HepG2 (cell line): ENCODE measurements around the gene SNF8. TPM values are rescaled to one million over a fixed set of nuclear protein-coding genes. Genes with fewer than 3 reads are reported as not detected.

Experiments
- AGO1 ChIP-seq: fragments of 200-400 bp; formaldehyde crosslinking; IDR thresholded peaks from 2 replicates; pipeline ENCODE4 v1.6.1; 2017; ENCODE audit warnings: mild to moderate bottlenecking, low read depth, low read length, moderate library complexity; ENCODE audit not compliant: poor library complexity, severe bottlenecking
- CBX1 ChIP-seq: IDR thresholded peaks from one replicate; pipeline ENCODE4 v1.6.1; 2016; ENCODE audit warnings: antibody characterized with exemption, low read depth
- DR1 ChIP-seq: sonication (generic); formaldehyde crosslinking; IDR thresholded peaks from 2 replicates; pipeline ENCODE4 v1.8.0; 2021; ENCODE audit warnings: mild to moderate bottlenecking, missing genetic modification reagents, inconsistent platforms
- GABPB1 ChIP-seq: IDR thresholded peaks from 2 replicates; pipeline ENCODE4 v1.6.1; 2016; ENCODE audit warnings: mild to moderate bottlenecking, missing genetic modification reagents, moderate library complexity, missing compliant biosample characterization
- GATAD1 ChIP-seq: IDR thresholded peaks from 2 replicates; pipeline ENCODE4 v1.6.1; 2016; ENCODE audit warnings: missing genetic modification reagents, missing compliant biosample characterization
- HNRNPH1 ChIP-seq: fragments of 200-400 bp; formaldehyde crosslinking; optimal IDR thresholded peaks from 2 replicates; pipeline ENCODE3; 2017; ENCODE audit warnings: mild to moderate bottlenecking, low read depth, low read length
- KLF15 ChIP-seq: sonication (generic); formaldehyde crosslinking; IDR thresholded peaks from 2 replicates; pipeline ENCODE4 v1.8.1; 2023; ENCODE audit warnings: borderline replicate concordance, mild to moderate bottlenecking, inconsistent platforms, missing genetic modification reagents, mixed read lengths
- NBN ChIP-seq: fragments of 450-650 bp; conservative IDR thresholded peaks from 2 replicates; pipeline ENCODE4 v1.6.1; 2017
- NFIC ChIP-seq: IDR thresholded peaks from 2 replicates; pipeline ENCODE4 v1.6.1; 2012; ENCODE audit warnings: mild to moderate bottlenecking, low read length, inconsistent platforms
- SOX6 ChIP-seq, 2 experiments: fragments of 450-650 bp in 1 of 2; sonication (generic) in 1 of 2; formaldehyde crosslinking in 1 of 2; IDR thresholded peaks; 2 replicates each; pipeline versions ENCODE4 v1.4.0 to v1.6.1; 2017 to 2020; ENCODE audit warnings: antibody characterized with exemption in 1 of 2, mild to moderate bottlenecking in 1 of 2, missing genetic modification reagents in 1 of 2
- ZNF264 ChIP-seq: sonication (generic); formaldehyde crosslinking; IDR thresholded peaks from 2 replicates; pipeline ENCODE4 v1.4.0; 2020; ENCODE audit warnings: missing genetic modification reagents
- ZNF296 ChIP-seq: sonication (generic); formaldehyde crosslinking; conservative IDR thresholded peaks from 2 replicates; pipeline ENCODE4 v1.5.0; 2020; ENCODE audit warnings: mild to moderate bottlenecking, missing genetic modification reagents
- ZNF3 ChIP-seq: IDR thresholded peaks from 2 replicates; pipeline ENCODE4 v1.7.0; 2017; ENCODE audit warnings: inconsistent platforms
- ZNF788 ChIP-seq: sonication (generic); formaldehyde crosslinking; IDR thresholded peaks from 2 replicates; pipeline ENCODE4 v1.5.0; 2020; ENCODE audit warnings: mild to moderate bottlenecking, missing genetic modification reagents, borderline replicate concordance
- polyA plus RNA-seq, 8 experiments: library from polyadenylated mRNA; depleted of rRNA in 3 of 8; stranded (reverse) in 7 of 8; unstranded in 1 of 8; fragments of >200 nt; fragmentation: Illumina TruSeq in 4 of 8; extraction: Trizol in 4 of 8; gene quantifications; 2 replicates each; pipeline versions ENCODE4 v1.2.1 to v1.2.3, GENCODE V29; 2011 to 2016; ENCODE audit warnings: low read depth in 4 of 8, missing spikeins in 1 of 8, mixed read lengths in 1 of 8; ENCODE audit not compliant: insufficient read depth in 1 of 8
- total RNA-seq, 5 experiments: library from RNA; depleted of rRNA; stranded (reverse); fragments of >200 nt; fragmentation: Illumina TruSeq; extraction: Trizol; gene quantifications; 2 replicates each; pipeline ENCODE4 v1.2.3, GENCODE V29; 2016; ENCODE audit warnings: low read depth in 1 of 5
- TF ChIP-seq, protein P1 (sequence below): sonication (generic); formaldehyde crosslinking; IDR thresholded peaks from 2 replicates; pipeline ENCODE4 v1.5.0; 2020; ENCODE audit warnings: mild to moderate bottlenecking, missing genetic modification reagents
- TF ChIP-seq, protein P2 (sequence below): sonication (generic); formaldehyde crosslinking; IDR thresholded peaks from 2 replicates; pipeline ENCODE4 v1.4.0; 2020; ENCODE audit warnings: missing genetic modification reagents
- TF ChIP-seq, protein P3 (sequence below): sonication (generic); formaldehyde crosslinking; IDR thresholded peaks from 2 replicates; pipeline ENCODE4 v1.4.0; 2020; ENCODE audit warnings: missing genetic modification reagents, borderline replicate concordance
- TF ChIP-seq, protein P4 (sequence below): sonication (generic); formaldehyde crosslinking; IDR thresholded peaks from 2 replicates; pipeline ENCODE4 v1.4.0; 2020; ENCODE audit warnings: missing genetic modification reagents

Gene SNF8
- total and polyA plus RNA-seq, 2 of the 13 experiments (the other 11 are each of a cell fraction or from before 2014, with no cell fraction given), result 114 to 153 TPM

DNA sequence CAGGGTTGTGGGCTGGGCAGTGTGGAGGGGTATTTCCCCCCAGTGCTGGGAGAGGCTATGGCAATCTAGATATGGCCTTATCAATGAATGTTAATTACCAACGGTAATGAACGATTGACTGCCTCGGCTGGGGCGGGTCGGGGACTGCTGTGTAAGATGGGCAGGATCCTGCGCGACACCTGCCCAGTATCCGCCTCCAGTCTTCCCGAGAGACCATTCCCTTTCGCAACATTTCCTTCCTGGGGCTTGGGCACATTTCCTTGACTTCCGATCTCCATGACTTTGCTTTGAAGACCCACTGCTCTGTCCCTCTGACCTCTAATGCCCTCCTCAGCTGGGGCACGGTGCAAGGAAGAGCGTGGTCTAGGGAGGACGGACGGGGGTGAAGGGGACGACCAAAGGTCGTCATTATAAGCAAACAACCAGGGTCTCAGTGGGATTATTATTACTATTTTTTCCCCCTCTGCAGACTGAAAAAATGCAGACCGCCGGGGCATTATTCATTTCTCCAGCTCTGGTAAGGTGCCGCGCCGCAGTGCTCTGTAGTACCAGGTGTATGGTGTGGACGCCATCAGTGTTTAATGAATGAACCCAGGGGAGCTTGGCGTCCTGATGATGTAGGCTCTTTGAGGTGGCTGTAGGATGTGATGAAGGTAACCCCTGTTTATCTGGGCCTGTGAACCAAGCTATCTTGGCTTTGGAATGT, 51.5 kb downstream of the SNF8 start (continued):
- TF ChIP-seq, protein P1, sequence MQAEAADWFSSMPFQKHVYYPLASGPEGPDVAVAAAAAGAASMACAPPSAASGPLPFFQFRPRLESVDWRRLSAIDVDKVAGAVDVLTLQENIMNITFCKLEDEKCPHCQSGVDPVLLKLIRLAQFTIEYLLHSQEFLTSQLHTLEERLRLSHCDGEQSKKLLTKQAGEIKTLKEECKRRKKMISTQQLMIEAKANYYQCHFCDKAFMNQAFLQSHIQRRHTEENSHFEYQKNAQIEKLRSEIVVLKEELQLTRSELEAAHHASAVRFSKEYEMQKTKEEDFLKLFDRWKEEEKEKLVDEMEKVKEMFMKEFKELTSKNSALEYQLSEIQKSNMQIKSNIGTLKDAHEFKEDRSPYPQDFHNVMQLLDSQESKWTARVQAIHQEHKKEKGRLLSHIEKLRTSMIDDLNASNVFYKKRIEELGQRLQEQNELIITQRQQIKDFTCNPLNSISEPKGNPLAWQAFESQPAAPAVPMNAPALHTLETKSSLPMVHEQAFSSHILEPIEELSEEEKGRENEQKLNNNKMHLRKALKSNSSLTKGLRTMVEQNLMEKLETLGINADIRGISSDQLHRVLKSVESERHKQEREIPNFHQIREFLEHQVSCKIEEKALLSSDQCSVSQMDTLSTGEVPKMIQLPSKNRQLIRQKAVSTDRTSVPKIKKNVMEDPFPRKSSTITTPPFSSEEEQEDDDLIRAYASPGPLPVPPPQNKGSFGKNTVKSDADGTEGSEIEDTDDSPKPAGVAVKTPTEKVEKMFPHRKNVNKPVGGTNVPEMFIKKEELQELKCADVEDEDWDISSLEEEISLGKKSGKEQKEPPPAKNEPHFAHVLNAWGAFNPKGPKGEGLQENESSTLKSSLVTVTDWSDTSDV, result no peak
- TF ChIP-seq, protein P2, sequence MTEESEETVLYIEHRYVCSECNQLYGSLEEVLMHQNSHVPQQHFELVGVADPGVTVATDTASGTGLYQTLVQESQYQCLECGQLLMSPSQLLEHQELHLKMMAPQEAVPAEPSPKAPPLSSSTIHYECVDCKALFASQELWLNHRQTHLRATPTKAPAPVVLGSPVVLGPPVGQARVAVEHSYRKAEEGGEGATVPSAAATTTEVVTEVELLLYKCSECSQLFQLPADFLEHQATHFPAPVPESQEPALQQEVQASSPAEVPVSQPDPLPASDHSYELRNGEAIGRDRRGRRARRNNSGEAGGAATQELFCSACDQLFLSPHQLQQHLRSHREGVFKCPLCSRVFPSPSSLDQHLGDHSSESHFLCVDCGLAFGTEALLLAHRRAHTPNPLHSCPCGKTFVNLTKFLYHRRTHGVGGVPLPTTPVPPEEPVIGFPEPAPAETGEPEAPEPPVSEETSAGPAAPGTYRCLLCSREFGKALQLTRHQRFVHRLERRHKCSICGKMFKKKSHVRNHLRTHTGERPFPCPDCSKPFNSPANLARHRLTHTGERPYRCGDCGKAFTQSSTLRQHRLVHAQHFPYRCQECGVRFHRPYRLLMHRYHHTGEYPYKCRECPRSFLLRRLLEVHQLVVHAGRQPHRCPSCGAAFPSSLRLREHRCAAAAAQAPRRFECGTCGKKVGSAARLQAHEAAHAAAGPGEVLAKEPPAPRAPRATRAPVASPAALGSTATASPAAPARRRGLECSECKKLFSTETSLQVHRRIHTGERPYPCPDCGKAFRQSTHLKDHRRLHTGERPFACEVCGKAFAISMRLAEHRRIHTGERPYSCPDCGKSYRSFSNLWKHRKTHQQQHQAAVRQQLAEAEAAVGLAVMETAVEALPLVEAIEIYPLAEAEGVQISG, result no peak
- TF ChIP-seq, protein P3, sequence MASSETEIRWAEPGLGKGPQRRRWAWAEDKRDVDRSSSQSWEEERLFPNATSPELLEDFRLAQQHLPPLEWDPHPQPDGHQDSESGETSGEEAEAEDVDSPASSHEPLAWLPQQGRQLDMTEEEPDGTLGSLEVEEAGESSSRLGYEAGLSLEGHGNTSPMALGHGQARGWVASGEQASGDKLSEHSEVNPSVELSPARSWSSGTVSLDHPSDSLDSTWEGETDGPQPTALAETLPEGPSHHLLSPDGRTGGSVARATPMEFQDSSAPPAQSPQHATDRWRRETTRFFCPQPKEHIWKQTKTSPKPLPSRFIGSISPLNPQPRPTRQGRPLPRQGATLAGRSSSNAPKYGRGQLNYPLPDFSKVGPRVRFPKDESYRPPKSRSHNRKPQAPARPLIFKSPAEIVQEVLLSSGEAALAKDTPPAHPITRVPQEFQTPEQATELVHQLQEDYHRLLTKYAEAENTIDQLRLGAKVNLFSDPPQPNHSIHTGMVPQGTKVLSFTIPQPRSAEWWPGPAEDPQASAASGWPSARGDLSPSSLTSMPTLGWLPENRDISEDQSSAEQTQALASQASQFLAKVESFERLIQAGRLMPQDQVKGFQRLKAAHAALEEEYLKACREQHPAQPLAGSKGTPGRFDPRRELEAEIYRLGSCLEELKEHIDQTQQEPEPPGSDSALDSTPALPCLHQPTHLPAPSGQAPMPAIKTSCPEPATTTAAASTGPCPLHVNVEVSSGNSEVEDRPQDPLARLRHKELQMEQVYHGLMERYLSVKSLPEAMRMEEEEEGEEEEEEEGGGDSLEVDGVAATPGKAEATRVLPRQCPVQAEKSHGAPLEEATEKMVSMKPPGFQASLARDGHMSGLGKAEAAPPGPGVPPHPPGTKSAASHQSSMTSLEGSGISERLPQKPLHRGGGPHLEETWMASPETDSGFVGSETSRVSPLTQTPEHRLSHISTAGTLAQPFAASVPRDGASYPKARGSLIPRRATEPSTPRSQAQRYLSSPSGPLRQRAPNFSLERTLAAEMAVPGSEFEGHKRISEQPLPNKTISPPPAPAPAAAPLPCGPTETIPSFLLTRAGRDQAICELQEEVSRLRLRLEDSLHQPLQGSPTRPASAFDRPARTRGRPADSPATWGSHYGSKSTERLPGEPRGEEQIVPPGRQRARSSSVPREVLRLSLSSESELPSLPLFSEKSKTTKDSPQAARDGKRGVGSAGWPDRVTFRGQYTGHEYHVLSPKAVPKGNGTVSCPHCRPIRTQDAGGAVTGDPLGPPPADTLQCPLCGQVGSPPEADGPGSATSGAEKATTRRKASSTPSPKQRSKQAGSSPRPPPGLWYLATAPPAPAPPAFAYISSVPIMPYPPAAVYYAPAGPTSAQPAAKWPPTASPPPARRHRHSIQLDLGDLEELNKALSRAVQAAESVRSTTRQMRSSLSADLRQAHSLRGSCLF (CRISPR knock-in tag), result no peak
- no peak for TF ChIP-seq HNRNPH1
- TF ChIP-seq CBX1, result no peak
- no peak for TF ChIP-seq GATAD1 (CRISPR knock-in tag)
- TF ChIP-seq AGO1, result no peak
- no peak for TF ChIP-seq KLF15 (CRISPR knock-in tag)
- no peak for TF ChIP-seq ZNF296
- no peak for TF ChIP-seq SOX6 (IDR thresholded peaks at IDR 0.05)
- peak; percentile 70; the same call in 1 of the 2 replicates for TF ChIP-seq SOX6 (CRISPR knock-in tag; IDR thresholded peaks at IDR 0.05)
- TF ChIP-seq, protein P4, sequence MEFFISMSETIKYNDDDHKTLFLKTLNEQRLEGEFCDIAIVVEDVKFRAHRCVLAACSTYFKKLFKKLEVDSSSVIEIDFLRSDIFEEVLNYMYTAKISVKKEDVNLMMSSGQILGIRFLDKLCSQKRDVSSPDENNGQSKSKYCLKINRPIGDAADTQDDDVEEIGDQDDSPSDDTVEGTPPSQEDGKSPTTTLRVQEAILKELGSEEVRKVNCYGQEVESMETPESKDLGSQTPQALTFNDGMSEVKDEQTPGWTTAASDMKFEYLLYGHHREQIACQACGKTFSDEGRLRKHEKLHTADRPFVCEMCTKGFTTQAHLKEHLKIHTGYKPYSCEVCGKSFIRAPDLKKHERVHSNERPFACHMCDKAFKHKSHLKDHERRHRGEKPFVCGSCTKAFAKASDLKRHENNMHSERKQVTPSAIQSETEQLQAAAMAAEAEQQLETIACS, result no peak
- no peak for TF ChIP-seq NFIC
- no peak for TF ChIP-seq NBN
- no peak for TF ChIP-seq ZNF264
- no peak for TF ChIP-seq GABPB1 (CRISPR knock-in tag)
- TF ChIP-seq ZNF3 (CRISPR knock-in tag), result no peak
- no peak for TF ChIP-seq DR1 (CRISPR knock-in tag)
- TF ChIP-seq ZNF788 (CRISPR knock-in tag), result no peak
